Nucleus accumbens (tissue), 56 donors: ENCODE results near the gene CCDC8.
A peak's percentile ranks its signal among the peaks of the same experiment; 100 is the strongest.
"Not testable (repeated sequence)": the region's sequence is repeated elsewhere in the genome, so short reads cannot be mapped to it uniquely, and the experiment has no call there.

ENCODE experiments used
- DNase-seq, 56 donors: peaks; one replicate each; lab custom pipeline; 2025; lab: John Stamatoyannopoulos, UW

Gene CCDC8

GRCh38 chr19:46407856-46408663, 5.3 kb downstream of the CCDC8 start:
- no peak for DNase-seq

GRCh38 chr19:46406976-46407375, 6.4 kb downstream of the CCDC8 start:
- DNase-seq = no peak

- no peak for DNase-seq
Observed at GRCh38 chr19:46404753-46405468, 8.5 kb downstream of the CCDC8 start.

GRCh38 chr19:46404055-46404752, 9.2 kb downstream of the CCDC8 start:
- peak in 16 of 56 donors; percentile 7 to 58 (median 17) for DNase-seq

GRCh38 chr19:46402725-46403124, 10.6 kb downstream of the CCDC8 start:
- no peak for DNase-seq

GRCh38 chr19:46397801-46398479, 15.4 kb downstream of the CCDC8 start:
- DNase-seq = not testable (repeated sequence)

GRCh38 chr19:46394402-46394797, 19.0 kb downstream of the CCDC8 start:
- DNase-seq = no peak

GRCh38 chr19:46393456-46394401, 19.6 kb downstream of the CCDC8 start:
- no peak for DNase-seq

- no peak for DNase-seq
Observed at GRCh38 chr19:46392837-46393236, 20.5 kb downstream of the CCDC8 start.

GRCh38 chr19:46392252-46392801, 21.0 kb downstream of the CCDC8 start:
- peak in 4 of 56 donors; percentile 5 to 30 (median 10) for DNase-seq

- no peak for DNase-seq
Observed at GRCh38 chr19:46391296-46392251, 21.8 kb downstream of the CCDC8 start.

GRCh38 chr19:46390866-46391265, 22.5 kb downstream of the CCDC8 start:
- DNase-seq = no peak

- no peak for DNase-seq
Observed at GRCh38 chr19:46390121-46390858, 23.1 kb downstream of the CCDC8 start.

- DNase-seq = no peak
Observed at GRCh38 chr19:46388311-46389095, 24.9 kb downstream of the CCDC8 start.

- DNase-seq = no peak
Observed at GRCh38 chr19:46387713-46388130, 25.6 kb downstream of the CCDC8 start.

GRCh38 chr19:46386996-46387712, 26.2 kb downstream of the CCDC8 start:
- DNase-seq = no peak
